NT2/D1 (cell line): ENCODE measurements around the gene ELK4.
"Not testable (repeated sequence)": the region's sequence is repeated elsewhere in the genome, so short reads cannot be mapped to it uniquely, and the experiment has no call there.

ENCODE experiments used
- DNase-seq: peaks from one replicate; pipeline ENCODE4 v3.0.0-alpha.2; 2011; ENCODE audit warnings: low read depth, low spot score
- H3K27me3 ChIP-seq: 2 replicates; pipeline ENCODE4 v1.6.0; 2011; ENCODE audit warnings: mild to moderate bottlenecking; ENCODE audit not compliant: insufficient read length, insufficient read depth
- H3K36me3 ChIP-seq: 2 replicates; pipeline ENCODE4 v1.6.1; 2011; ENCODE audit warnings: mild to moderate bottlenecking, low read length, mixed read lengths; ENCODE audit not compliant: insufficient read depth, insufficient read length
- H3K4me1 ChIP-seq: 2 replicates; pipeline ENCODE4 v1.5.1; 2011; ENCODE audit not compliant: insufficient read depth, insufficient read length
- H3K4me3 ChIP-seq: 2 replicates; pipeline ENCODE4 v1.5.1; 2011; ENCODE audit warnings: low read depth; ENCODE audit not compliant: insufficient read length
- H3K9ac ChIP-seq: 2 replicates; pipeline ENCODE4 v1.6.0; 2011; ENCODE audit warnings: low read depth; ENCODE audit not compliant: insufficient read length
- H3K9me3 ChIP-seq: 2 replicates; pipeline ENCODE4 v1.5.1; 2011; ENCODE audit warnings: mild to moderate bottlenecking, low read length; ENCODE audit not compliant: insufficient read depth
- SUZ12 ChIP-seq: IDR thresholded peaks from 2 replicates; pipeline ENCODE4 v1.6.1; 2011; ENCODE audit not compliant: insufficient read length, insufficient read depth; ENCODE audit errors: extremely low read depth
- YY1 ChIP-seq: IDR thresholded peaks from 2 replicates; pipeline ENCODE4 v1.6.1; 2011; ENCODE audit not compliant: insufficient read length, insufficient read depth
- ZNF274 ChIP-seq: IDR thresholded peaks from 2 replicates; pipeline ENCODE4 v1.6.1; 2011; ENCODE audit warnings: mild to moderate bottlenecking, low read depth, low read length

The ELK4 gene

DNA sequence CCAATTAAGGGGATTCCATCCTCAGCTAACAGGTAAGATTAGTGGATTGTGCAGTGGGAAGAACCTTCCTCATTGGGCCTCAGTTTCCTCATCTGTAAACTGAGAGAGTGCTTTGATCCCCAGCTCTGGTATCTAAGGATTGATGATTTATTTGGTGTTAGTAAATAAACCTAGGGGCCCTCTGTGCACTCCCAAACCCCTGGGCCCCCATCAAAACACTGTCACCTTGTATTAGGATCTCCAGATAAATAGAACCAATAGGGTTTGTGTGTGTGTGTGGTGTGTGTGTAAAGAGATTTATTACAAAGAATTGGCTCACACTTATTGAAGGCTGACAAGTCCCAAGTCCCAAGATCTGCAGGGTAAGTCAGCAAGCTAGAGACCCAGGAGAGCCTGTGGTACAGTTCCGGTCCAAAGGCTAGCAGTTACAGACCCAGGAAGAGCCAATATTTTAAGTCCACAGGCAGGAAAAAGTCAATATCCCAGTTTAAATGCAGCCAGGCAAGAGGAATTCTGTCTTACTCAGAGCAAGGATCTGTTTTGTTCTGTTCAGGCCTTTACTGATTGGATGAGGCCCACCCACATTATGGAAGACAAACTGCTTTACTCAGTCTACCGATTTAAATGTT, 11.0 kb upstream of the ELK4 start:
- Histone ChIP-seq H3K9ac (no peak overlapping the region), H3K4me1 (peaks cover 2% of the 10 kb centered on the region), H3K4me3 (no peak overlapping the region), H3K27me3 (no peaks in the 10 kb centered on the region), H3K36me3 (no peaks in the 10 kb centered on the region), H3K9me3 (no peaks in the 10 kb centered on the region)
- DNase-seq = no peak
- TF ChIP-seq YY1 (no peak), SUZ12 (no peak), ZNF274 (no peak)

DNA sequence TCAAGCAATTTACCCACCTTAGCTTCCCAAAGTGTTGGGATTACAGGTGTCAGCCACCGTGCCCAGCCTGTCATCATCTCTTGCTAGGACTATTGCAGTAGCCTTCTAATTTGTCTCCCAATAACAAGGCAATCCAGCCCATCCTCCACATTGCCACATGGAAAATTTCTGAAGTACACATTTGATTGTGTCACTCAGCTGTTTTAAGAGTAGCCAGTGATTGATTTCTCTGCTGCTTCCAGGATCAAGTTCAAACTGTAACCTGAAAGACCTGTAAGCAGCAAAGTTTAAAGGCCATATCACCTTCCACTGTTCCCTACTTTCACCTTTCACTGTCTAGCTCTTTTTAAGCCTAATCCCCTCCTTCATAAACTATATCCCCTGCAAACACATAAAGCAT, 7.8 kb upstream of the ELK4 start:
- H3K27me3 ChIP-seq = no peaks in the 10 kb centered on the region
- no peak for DNase-seq
- no peaks in the 10 kb centered on the region for H3K36me3 ChIP-seq
- H3K9me3 ChIP-seq = no peaks in the 10 kb centered on the region
- no peak for TF ChIP-seq YY1
- no peak for TF ChIP-seq ZNF274
- TF ChIP-seq SUZ12 = no peak
- no peak overlapping the region for H3K4me3 ChIP-seq
- no peaks in the 10 kb centered on the region for H3K4me1 ChIP-seq
- H3K9ac ChIP-seq = no peak overlapping the region

DNA sequence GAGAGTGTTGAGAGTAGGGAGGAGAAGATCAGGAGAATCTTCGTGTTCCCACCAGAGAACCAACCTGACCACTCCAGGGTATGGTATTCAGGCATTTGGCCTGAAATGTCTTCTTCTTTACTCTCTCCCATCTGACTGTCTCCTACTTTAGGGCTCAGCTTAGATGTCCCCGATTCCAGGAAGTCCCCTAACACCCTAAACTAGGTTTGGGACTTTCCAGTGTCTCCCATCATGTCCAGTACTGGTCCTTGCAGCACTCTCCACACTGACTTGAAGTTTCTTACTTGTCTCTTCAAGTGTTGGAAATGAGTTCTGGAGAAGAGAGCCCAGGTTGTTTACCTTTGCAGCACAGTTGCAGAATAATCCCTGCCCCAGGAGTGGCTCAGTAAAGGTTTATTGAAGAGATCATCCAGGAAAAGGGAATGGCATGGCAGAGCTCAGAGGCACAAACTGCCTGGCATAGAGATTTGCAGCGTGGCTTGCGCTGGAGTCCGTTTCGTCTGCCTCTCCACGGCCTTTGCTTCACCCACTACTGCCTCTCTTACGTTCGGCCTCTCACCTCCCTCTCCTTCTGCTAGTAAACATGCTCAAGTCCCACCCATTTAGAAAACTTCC, 6.2 kb upstream of the ELK4 start:
- Histone ChIP-seq H3K27me3 (no peaks in the 10 kb centered on the region), H3K4me1 (no peaks in the 10 kb centered on the region), H3K9ac (no peak overlapping the region), H3K4me3 (no peak overlapping the region), H3K9me3 (no peaks in the 10 kb centered on the region), H3K36me3 (no peaks in the 10 kb centered on the region)
- TF ChIP-seq SUZ12 = no peak
- no peak for TF ChIP-seq YY1
- no peak for TF ChIP-seq ZNF274
- DNase-seq = no peak

DNA sequence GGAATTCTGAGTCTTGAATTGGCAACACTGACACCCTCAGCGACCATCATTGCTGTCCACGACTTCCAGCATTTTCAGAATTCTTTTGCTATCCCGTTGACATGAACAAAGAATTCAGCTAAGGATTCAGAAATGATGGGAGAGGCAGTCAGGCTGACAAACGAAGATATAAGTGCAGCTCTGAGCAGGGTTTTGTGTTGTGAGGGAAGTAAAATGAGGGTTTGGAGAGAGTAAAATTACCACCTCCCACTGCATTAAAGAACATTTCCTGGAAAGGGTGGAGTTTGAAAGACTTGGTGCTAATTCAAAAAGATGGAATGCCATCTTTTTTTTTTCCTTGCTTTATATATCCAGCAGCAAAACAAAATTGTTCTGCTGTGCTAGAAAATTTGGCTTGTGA, 4.9 kb upstream of the ELK4 start:
- no peaks in the 10 kb centered on the region for H3K9me3 ChIP-seq
- H3K9ac ChIP-seq = no peak overlapping the region
- H3K27me3 ChIP-seq = no peaks in the 10 kb centered on the region
- no peak for DNase-seq
- no peak overlapping the region for H3K4me3 ChIP-seq
- no peaks in the 10 kb centered on the region for H3K4me1 ChIP-seq
- TF ChIP-seq SUZ12 = no peak
- TF ChIP-seq ZNF274 = no peak
- TF ChIP-seq YY1 = no peak
- no peaks in the 10 kb centered on the region for H3K36me3 ChIP-seq

DNA sequence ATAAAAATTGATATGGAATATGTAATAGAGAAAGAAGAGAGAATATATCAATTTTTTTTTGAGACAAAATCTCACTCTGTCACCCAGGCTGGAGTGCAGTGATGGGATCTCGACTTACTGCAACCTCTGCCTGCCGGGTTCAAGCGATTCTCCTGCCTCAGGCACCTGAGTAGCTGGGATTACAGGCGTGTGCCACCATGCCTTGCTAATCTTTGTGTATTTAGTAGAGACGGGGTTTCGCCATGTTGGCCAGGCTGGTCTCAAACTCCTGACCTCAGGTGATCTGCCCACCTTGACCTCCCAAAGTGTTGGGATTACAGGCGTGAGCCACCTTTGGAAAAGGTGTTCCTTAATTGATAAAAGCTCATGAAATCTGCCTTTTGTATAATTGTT, 4.3 kb upstream of the ELK4 start:
- H3K9me3 ChIP-seq, H3K27me3 ChIP-seq, DNase-seq, H3K4me1 ChIP-seq, H3K9ac ChIP-seq, H3K4me3 ChIP-seq, H3K36me3 ChIP-seq: not testable (repeated sequence)

DNA sequence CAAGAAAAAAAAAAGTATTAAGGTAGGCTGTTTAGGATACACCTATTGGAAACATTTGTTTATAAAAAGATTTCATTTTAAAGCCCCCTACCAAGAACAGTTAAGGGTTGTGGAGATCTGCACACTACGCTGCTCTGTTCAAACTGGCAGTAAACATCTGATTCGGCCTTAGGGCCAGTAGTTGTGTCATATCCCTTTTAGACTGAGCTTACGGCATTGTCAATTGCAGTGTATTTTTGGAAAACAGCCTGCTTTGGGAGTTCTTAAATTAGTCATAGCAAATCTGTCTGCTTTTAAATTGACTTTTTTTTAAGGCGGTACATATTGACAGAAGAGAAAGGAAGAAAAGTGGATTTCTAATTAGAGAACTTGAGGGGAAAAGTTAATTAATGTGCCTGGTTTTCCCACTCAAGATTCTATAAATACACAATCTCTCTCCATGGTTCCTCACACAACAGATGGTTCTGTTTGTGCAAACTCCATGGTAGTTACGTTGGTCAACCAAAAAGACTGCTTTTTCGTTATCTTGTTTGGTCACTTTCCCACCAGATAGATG, 1.7 kb upstream of the ELK4 start:
- Histone ChIP-seq H3K9ac (no peak overlapping the region), H3K9me3 (no peaks in the 10 kb centered on the region), H3K36me3 (peaks cover 3% of the 10 kb centered on the region), H3K27me3 (no peaks in the 10 kb centered on the region), H3K4me1 (peaks cover 1% of the 10 kb centered on the region), H3K4me3 (no peak overlapping the region)
- no peak for DNase-seq
- TF ChIP-seq ZNF274 (no peak), YY1 (no peak), SUZ12 (no peak)

DNA sequence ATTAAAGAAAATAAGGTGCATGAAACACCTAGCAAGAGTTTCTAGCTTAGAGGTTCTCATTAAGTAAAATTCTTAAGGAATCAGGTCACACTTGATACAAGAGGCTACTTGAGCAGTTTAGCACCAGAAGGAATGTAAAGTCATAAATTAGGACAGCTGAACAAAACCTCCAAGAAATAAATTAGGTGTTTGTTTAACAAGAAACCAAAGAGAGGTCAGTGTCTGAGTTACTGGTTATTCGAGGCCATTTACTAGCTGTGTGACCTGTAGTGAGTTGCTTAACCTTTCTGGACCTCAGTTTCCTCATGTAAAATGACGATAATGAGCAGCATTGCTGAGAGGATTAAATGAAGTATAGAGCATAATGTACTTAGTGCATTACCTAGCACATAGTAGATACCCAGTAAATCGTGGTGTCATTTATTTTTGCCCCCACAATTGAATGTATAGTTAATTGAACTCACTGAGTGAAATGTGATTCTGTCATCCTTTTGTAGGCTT, 908 bp upstream of the ELK4 start:
- DNase-seq = no peak
- peaks cover 3% of the 10 kb centered on the region for H3K4me1 ChIP-seq
- TF ChIP-seq SUZ12 (no peak), ZNF274 (no peak), YY1 (no peak)

More for the DNA sequence above, 908 bp upstream of the ELK4 start:
- Histone ChIP-seq H3K9ac (peak overlapping the region; percentile 69), H3K4me3 (peak overlapping the region; percentile 77), H3K9me3 (no peaks in the 10 kb centered on the region), H3K36me3 (peaks cover 3% of the 10 kb centered on the region), H3K27me3 (no peaks in the 10 kb centered on the region)
